ENCODE measurements around the gene GID8.

Gene GID8

DNA sequence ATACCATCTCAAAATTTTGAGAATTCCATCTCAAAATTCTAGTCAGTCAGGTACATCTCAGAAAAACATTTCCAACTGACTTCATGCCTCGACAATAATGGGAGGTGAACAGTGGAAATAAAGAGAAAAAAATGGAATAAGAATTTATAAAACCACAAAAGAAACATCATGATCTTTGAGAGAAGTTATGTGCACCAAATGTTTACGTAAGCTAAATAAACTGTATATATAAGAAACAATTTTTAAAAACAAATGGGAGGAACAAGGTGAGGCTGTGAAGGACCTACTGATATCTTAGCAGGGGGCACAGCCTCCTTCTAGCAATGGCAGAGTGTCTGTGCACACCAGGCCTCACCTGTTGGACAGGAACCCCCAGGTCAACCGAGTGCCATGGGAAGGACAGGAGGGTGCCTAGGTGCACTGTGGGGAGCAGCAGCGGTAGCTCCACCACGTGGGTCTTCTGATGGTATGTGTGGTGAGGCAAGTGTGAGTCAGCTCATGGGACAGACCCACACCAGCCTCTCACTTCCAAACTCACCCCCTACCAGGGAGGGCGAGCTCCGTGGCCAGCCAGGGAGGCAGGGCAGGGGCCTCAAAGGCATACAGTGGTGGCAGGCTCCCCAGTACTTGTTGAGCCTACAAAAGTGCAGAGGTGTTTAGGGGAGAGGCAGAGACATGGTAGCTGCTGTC, 34.9 kb upstream of the GID8 start:
- no peak for DNase-seq (ENCODE audit: low spot score)

DNA sequence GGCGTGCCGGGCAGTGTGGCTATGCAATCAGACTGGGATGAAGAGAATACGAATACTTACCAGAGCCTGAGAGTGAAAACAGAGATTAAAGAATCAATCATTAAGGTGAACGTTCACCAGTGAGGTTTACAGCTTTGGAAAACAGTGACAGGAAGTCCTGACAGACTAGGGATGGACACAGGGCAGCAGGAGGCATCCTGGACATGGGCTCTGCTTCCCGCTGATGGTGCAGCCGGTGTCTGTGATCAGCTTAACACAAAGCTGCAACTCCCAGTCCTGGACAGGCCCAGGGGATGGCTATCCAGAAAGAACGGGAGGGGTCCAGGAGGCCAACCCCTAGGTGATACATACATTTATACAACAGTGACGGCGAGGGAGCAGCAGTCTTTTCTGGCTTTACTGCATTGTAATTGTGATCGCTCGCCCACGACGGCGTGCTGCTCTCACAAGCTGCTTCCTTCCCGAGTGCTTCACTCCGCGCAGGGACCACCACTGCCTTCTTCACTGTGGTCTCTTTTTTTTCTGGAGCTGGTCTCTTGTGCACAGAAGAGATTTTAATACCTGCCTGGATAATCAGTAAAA, 32.3 kb upstream of the GID8 start:
- DNase-seq (ENCODE audit: low spot score): no peak

DNA sequence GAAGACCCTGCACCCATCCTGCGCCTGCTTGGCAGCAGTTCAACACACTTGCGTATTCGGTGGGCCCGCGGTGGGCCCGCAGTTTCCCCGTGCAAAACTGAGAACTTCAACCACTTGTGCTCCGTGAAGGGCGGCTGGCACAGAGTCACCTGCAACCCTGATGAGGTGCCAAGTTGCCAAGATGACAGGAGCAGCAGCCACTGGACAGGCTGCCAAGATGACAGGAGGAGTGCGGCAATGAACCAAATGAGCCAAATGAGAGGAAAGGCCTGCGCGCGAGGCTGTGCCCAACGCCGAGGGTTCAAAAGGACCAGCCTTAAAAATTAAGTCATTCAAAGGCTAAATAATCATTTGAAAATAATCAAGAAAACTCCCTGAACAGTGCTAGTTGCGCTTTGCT, 31.7 kb upstream of the GID8 start:
- DNase-seq (ENCODE audit: low spot score): no peak

DNA sequence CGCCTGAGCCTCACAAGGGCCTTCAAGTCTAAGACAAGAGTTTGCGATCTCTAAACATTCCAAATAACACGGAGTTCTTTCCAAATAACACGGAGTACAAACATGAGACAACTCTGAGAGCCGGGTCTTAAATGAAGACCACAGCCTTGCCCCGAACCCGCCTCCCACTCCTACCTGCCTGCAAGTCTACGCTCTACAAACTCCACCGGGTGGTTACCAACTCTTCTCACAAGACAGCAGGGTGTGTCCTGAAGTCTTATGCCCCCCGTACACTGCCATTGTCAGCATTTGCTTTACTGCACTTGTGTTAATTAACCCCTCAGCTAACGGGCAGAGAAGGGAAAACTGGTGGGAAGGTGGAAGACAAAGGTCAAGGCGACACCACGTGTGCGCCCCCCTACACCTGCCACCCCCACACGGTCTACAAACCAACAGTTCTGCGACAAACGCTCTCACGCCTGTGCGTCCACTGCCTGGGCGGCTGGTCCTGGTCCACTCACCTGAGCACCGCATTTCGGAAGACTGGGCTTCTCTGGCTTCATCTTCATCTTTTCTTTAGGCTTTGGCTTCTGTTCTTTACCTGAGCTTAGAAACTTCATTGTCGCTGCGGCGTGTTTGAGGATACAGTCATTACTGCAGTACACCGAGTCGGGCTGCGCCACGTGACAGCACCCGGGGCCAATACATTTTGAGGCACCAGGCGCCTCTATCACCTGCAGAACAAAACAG, 31.1 kb upstream of the GID8 start:
- no peak for DNase-seq (ENCODE audit: low spot score)

DNA sequence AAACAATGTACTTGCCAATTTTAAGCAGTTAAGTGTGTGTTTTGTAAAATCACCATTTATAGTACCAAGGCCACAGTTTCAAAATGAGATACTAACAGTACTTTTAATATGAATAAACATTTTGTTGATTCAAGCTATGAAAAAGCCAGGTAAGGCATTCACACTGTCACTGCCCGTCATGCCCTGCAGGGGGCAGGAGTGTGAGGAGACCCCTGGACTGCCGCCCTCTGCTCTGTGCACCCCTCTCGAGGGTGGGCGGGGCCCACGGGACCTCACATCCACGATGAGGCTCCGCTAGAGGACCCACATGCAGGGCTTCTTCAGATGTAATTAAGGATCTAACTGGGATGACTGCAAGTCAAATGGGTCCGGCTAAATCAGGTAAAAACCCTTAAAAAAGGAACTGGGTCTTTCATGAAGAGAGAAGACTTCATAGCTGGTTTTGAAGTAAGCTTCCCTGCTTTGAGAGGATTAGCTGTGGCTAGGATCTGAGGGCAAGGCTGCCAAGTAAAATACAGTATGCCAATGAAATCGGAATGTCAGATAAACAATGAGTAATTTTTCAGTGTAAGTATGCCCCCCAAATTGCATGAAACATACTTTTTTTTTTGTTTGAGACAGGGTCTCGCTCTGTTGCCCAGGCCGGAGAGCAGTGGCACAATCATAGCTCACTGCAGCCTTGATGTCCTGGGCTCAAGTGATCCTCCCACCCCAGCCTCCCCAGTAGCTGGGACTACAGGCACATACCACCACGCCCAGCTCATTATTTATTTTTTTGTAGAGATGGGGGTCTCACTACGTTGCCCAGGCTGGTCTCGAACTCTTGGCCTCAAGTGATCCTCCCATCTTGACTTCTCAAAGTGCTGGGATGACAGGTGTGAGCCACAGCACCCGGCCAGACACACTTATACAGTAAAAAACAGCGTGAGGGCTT, 30.3 kb upstream of the GID8 start:
- peak; percentile 57 for DNase-seq (ENCODE audit: low spot score)

DNA sequence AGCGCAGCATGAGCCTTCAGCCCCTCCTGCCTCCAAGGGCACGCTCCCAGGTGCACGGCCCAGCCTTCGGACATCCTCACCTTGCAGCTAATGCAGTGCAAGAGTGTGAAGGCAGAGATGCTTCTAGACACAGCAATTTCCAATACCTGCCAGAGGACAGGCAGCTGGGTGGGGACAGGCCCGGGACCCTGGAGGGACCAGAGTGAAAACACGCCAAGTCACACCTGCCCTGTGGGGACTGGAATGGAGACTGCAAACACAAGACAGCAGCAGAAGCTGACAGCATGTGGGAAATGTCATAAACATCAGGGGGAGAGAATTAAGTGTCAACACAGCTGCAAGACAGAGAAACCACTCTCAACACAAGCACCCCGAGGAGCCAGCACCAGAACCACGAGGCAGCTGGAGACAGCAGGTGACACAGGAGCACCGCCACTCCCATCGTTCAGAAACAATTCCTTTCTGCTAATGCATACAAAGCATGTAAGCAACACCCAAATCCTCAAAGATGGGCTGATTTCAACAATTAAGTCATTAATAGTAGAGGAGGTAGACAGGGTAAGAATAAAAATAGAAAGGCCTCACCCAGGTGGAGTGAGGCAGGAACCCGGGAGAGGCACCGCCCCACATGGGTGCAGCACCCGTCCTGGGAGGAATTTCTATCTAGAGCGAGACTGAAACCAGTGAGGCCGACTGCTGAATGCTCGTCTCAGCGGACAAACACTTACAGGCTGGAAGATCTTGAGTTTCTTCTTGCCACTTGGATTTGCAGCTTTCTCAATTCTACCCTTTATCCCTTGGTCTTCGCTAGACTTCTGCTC, 28.8 kb upstream of the GID8 start:
- no peak for DNase-seq (ENCODE audit: low spot score)

DNA sequence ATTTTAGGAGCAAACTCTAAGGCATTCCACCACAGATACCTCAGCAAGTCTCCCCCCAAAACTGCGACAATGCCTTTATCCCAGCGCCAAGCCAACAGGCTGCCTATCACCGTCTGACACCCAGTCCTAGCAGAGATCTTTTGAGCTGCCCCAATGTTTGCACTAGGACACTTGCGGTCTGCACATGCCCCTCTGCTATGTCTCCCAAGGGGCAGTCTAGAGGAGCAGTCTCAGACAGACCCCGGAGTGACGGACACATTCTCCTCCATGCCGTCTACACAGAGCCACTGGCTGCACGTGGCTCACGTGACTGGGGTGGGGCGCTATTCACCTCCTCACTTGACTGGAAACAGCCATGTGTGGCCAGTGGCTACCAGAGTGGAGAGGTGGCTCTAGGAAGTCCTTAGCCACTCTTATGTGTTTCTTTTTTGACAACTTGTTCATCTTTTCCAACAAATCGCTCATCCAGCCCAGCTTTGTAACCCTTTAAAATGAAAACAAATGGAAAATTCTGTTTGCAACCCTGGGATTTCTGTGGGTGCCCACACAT, 27.7 kb upstream of the GID8 start:
- no peak for DNase-seq (ENCODE audit: low spot score)

DNA sequence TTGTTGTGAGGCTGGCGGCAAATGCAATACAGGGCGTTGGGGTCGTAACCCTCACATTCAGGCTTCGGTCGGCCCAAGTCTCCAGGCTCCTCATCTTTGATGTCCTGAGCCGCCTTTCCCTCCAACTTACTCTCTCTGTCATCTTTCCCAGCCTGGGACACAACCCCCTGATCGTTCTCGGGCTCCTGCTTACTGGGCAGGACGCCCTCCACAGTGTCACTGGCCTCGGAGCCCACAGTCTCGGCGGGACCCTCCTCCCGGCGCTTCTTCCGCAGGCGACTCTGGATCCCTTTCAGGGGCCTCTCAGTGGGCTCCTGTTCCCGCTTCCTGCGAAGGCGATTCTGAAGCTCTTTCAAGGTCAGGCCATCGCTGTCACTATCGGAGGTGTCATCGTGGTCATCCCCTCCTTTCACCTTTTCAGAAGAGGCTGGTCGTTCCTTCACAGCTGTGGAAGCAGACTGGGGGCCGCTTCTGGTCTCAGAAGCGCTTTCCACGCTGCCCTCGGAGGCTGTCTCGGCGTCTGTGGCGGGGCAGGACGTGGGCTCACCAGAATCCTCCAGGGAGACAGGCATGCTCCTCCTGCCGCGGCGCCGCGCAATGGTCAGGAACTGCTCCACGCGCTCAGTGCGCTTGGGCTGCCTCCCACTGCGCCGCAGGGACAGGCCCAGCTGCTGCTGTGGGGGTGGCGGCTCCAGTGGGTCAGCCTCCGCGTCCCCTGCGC, 27.0 kb upstream of the GID8 start:
- no peak for DNase-seq (ENCODE audit: low spot score)

DNA sequence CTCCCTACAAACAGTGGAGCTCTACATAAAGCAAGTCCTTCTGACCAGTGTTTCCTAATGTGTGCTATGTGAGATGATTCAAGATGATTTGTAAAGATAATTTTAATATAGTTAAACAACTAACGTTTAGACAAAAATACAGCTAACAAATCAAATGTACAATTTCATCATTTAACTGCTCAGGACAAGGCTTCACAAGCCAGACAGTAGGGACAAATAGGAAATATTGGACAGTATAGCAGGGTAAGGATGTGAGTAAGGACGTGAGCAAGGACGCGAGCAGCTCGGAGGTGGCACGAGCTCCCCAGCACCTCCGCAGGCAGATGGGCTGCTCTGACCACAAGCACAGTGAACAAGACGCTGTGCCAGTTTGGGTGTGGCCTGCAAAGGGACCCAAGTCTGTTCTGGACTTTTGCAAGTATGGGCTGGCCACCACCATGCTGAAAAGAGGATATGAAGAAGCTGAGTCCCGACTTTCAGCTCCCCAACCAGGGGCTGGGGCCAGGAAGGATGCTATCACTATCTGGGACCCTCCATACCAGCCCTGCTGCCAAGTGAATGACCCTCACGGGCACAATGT, 26.2 kb upstream of the GID8 start:
- no peak for DNase-seq (ENCODE audit: low spot score)

DNA sequence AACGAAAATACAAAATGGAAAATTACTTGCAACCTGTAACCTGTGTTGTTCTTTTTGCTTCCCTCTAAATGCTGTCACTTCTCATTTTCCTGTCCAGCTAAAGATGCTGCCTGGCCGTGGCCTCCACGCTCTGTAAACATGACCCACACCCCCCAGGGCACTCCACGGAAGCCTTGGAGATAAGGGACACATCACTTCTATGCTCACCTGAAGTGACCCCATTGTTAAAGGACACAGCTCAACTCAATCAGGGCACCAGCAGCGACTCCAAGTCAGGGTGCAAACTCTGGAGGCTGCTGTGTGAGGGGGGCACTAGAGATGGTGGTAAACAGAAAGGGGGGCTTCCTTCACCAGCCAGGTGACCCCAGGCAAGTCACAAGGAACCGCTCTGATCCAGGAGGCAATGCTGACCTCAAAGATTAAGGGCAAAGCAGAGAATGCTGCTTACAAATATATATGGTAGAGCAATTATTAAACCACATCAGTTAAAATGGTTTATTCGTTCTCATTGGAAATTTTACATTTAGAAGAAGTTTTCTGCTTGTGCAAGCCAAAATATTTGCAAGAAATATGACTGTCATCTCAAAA, 24.8 kb upstream of the GID8 start:
- no peak for DNase-seq (ENCODE audit: low spot score)

DNA sequence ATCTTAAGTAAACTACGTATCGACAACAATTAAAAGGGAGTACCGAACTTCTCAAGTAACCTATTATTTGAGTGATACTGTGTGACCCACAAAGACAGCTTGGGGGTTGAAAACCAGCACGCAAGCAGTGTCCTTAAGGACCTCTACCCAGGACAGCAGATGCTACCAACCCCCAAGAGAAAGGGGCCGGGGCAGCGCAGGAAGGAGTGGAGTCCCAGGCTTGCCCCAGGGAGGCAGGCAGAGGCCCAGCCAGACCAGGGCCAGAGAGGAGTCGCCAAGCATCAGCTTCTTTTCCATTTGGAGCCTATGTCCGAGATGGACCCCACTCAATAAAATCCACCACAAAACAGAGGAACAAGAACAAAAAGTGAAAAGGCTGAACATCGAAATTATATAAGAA, 23.5 kb upstream of the GID8 start:
- no peak for DNase-seq (ENCODE audit: low spot score)

DNA sequence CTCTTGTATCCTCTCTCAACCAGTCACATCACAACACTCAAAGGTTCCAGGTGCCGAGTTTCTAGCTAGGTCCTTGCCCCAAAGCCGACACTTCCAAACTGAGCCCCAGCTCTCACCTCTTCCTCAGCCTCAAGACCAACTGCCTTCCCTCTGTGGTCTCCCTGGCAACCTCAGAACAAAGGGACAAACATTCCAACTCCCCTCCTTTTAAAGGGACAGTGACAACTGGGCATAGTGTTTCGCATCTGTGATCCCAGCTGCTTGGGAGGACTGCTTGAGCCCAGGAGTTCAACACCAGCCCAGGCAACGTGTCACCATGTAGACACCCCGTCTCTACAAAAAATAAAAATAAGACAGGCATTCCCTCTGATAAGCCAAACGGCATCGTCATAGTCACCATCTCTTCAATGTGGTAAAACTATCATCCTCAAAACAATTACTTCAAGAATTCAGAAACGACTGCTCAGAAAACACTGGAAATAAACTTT, 22.9 kb upstream of the GID8 start:
- DNase-seq (ENCODE audit: low spot score): no peak

DNA sequence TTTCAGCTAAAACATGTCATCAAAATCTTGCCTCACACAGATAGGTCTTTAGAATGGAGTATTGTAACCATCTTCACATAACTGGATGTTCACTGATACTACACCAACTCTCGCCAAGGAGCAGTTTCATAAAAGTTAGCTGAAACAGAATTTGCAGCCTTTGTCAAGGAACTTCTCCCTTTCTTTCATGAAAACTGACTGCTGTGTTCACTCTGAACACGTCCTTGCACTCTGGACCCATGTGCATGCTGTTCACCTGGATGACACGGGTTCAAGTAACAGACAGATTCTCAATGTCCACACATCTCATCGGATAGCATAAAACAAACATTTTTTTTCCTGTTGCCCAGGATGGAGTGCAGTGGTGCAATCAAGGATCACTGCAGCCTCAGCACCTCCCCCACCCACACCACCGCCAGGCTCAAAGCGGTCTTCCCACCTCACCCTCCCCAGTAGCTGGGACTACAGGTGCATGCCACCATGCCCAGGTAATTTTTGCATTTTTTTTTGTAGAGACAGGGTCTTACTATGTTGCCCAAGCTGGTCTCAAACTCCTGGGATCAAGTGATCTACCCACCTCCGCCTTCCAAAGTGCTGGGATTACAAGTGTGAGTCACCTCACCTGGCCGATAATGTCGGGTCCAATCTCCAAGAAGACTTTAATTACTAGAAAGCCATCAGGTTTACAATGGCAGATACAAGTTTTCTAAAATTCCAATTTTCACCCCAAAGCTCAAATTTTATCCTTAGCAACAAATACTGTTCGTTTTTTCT, 21.1 kb upstream of the GID8 start:
- no peak for DNase-seq (ENCODE audit: low spot score)

DNA sequence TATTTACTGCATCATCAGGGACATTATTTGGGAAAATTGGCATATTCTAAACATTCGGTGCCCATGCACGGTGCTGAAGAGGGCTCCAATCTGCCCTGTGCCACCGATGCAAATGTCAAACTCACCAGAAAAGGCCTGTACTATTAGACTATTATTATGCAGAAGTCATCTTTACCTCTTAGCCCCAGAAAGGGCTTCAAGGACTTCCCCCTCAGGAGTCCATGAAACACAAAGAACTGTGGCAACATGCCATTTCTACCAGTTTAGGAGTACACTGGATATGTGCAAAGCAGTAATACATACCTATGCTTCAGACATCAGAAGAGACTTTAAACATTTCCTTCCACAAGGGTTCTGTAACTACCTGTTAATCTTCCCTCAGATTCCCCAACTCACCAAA, 20.2 kb upstream of the GID8 start:
- DNase-seq (ENCODE audit: low spot score): no peak

DNA sequence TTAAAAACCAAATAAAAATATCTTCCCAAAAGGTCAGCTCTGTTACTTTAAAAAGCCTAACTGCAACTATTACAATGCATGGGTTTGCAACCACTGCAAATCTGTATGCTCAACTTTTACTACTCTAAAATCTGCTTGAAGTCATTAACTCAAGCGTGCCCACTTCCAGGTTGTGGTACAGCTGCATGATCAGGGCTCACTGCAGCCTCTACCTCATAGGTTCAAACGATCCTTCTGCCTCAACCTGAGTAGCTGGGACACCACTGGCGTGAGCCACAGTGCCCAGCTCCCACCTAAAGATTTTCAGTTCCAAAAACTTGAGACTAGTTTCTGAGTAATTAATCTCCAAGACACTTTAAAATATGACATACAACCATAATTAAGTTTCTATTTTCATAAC, 19.8 kb upstream of the GID8 start:
- DNase-seq (ENCODE audit: low spot score): no peak

DNA sequence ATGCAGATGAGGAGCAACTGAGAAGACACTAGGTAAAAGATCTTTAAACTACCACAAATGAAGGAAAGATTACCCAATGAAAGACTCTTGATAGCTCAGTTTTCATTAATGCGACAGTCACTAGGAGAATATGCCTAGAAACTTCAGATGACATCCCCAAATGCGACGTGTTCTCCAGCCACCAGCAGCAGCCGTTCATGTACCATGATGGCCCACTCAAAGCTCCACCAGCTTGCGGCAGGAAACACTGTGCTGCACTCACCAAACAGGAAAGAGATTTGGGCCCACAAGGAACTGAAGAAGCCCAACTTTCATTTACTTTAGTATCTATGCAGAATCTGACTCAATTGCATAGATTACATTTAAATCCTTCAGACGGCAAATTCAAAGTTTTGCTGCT, 19.1 kb upstream of the GID8 start:
- no peak for DNase-seq (ENCODE audit: low spot score)

DNA sequence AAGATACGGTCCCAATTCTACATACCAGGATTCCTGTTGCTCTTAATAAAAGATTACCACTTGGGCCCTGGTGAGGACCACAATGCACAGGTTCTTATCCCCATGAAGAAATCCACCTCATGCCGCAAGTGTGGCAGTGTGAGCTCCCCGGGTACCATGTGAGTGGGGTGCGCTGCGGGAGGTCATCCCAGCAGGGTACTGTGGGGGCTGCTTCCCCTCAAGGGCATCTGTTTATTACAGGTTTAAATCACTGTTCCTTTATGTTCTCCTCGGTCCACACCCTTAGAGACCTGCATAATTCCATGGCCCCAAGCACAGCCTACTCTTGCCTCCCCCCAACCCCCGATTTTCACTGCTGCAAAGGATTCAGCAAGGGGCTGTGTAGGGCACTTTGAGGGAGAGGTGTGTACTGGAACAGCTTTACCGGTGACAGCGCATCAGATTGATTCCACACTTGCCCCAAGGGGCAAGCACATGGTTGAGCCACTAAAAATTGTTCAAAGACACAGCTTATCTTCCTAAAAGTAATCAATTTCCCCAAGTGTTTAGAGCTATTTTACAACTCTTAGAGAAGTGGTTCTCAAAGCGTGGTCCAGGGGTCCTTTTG, 17.8 kb upstream of the GID8 start:
- no peak for DNase-seq (ENCODE audit: low spot score)

DNA sequence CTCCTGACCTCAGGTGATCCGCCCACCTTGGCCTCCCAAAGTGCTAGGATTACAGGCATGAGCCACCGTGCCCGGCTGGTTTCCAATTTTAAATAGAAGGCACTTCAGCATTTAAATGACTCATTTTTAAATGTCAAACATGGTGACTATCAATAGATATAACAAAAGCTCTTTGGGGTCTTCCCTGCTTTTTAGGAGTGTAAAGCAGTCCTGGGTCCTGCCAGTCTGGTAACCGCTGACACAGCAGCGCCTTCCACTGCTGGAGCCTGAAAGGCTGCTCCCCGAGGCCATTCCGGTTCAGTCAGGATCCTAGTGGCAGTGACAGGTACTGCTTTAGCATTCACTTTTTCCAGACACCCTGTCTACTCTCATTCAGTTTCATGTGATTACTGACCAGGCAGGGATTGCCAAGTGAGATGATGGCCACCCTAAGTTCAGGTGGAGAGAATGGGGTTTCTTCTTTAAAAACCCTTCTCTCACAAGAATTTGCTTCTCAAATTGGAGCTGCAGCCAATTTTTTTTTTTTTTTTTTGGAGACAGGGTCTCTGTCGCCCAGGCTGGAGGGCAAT, 16.7 kb upstream of the GID8 start:
- peak; percentile 51 for DNase-seq (ENCODE audit: low spot score)
